GM19438 (cell line): ENCODE measurements around the gene LARP4B.

Experiments used
- ATAC-seq: cut with Tn5 transposase; IDR thresholded peaks from one replicate; pipeline ENCODE4 v1.9.1; 2021; ENCODE audit warnings: low read depth; ENCODE audit not compliant: unreplicated experiment

Gene LARP4B

DNA sequence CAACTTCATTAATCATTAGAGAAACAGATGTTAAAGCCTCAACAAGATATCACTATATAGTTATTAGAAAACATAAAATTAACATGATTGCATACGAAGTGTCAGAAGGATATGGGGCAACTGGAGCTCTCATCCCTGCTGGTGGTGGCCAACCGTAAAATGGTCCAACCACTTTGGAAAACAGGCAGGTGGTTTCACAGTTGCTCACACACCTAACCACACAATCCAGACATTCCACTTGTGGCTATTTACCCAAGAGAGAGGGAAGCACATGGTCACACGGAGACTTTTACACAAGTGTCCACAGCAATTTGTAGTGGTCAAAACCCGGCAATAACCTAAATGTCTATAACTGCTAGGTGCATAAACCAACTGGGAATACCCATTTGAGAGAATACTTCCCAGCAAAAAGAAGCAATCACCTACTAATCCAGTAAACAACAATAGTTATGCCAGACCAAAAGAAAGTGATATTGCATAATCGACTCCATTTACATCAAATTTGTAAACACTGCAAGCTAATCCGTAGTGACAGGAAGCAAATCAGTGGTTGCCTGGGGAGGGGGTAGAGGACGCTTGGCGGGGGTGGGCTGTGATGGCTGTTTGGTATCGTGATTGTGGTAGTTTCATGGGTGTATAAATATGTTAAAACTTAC lies 91.8 kb downstream of the LARP4B start:
- no peak for ATAC-seq

- no peak for ATAC-seq
Observed at GRCh38 chr10:836782-837181, 94.7 kb downstream of the LARP4B start.

- ATAC-seq, result no peak
Observed at GRCh38 chr10:834493-834892, 97.0 kb downstream of the LARP4B start.

- no peak for ATAC-seq
Observed at GRCh38 chr10:829241-829640, 102.3 kb downstream of the LARP4B start.

DNA sequence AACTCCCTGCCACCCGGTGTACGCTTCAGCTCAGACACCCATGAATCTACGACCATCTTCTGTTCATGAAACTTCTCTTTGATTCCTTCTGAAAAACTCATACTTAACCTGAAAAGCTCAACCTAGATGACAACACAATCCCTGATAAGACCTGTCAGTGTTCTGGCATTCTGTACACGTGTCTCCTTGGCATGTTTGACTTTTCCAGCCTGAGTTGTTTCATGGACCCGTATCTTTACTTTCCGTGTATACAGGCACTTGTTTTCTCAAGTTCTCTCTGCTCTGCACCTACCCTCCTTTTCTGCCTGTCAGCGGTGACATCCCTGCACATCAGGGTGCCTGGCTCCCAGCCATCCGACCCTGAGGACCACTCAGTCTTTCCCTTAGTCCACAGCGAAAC lies 103.3 kb downstream of the LARP4B start:
- no peak for ATAC-seq

GRCh38 chr10:824946-825345 lies 106.6 kb downstream of the LARP4B start:
- no peak for ATAC-seq

- ATAC-seq, result no peak
Observed at GRCh38 chr10:824497-824896, 107.0 kb downstream of the LARP4B start.

GRCh38 chr10:822661-823367 lies 108.7 kb downstream of the LARP4B start:
- peak; percentile 50 for ATAC-seq

GRCh38 chr10:822197-822596 lies 109.3 kb downstream of the LARP4B start:
- ATAC-seq, result no peak

GRCh38 chr10:821322-821721 lies 110.2 kb downstream of the LARP4B start:
- ATAC-seq, result no peak

DNA sequence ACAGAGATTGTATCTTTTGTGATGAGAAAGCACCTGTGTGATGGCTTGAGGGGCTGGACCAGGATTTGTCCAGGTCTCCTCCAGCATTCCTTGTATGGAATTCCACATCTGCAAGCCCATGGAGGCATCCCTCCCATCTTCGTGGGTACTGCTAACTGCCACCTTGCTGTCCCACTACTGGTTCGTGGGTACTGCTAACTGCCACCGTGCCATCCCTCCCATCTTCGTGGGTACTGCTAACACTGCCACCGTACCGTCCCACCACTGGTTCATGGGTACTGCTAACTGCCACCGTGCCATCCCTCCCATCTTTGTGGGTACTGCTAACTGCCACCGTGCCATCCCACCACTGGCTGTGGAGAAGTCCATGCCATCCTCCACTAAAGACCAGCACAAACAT lies 111.7 kb downstream of the LARP4B start:
- ATAC-seq, result no peak

DNA sequence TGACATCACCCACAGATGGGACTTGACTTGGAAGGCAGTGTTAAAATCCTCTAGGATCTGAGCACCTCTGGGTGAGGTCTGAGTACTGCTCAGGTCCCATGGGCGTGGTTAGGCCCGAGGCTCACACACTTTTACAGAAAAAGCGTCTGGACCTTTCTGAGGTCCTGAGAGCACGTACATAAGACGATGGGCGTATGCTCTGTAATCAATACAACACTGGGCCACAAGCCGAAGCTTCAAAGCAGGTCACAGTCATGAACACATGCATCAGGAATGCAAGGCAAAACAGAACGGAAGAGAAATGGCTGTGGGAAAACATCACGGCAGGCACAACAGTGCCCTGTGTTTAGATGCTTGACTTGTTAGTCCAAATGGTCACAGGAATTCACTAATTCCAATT lies 112.2 kb downstream of the LARP4B start:
- no peak for ATAC-seq

GRCh38 chr10:818526-819220 lies 112.8 kb downstream of the LARP4B start:
- no peak for ATAC-seq

DNA sequence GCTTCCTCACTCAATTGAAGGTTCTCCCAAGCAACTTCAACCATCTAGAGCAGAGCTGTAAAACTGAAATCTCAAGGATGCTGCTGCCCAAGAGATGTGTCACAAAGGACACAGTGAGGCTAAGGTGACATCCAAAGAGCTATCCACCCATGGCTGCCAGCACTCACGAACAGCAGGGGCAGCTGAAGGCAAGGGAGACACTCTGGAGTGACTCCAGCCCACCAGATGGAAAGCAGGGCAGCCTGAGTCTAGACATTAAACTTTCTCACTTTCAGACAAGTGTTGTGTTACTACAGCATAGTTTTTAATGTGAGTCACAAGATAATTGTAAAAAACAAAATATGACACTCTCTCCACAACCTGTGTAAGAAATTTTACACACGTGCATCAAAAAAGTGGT lies 113.5 kb downstream of the LARP4B start:
- ATAC-seq, result no peak

GRCh38 chr10:817371-817770 lies 114.1 kb downstream of the LARP4B start:
- ATAC-seq, result no peak

- ATAC-seq, result no peak
Observed at GRCh38 chr10:816958-817357, 114.5 kb downstream of the LARP4B start.

GRCh38 chr10:816091-816477 lies 115.4 kb downstream of the LARP4B start:
- ATAC-seq, result no peak

GRCh38 chr10:815338-816090 lies 116.0 kb downstream of the LARP4B start:
- no peak for ATAC-seq

DNA sequence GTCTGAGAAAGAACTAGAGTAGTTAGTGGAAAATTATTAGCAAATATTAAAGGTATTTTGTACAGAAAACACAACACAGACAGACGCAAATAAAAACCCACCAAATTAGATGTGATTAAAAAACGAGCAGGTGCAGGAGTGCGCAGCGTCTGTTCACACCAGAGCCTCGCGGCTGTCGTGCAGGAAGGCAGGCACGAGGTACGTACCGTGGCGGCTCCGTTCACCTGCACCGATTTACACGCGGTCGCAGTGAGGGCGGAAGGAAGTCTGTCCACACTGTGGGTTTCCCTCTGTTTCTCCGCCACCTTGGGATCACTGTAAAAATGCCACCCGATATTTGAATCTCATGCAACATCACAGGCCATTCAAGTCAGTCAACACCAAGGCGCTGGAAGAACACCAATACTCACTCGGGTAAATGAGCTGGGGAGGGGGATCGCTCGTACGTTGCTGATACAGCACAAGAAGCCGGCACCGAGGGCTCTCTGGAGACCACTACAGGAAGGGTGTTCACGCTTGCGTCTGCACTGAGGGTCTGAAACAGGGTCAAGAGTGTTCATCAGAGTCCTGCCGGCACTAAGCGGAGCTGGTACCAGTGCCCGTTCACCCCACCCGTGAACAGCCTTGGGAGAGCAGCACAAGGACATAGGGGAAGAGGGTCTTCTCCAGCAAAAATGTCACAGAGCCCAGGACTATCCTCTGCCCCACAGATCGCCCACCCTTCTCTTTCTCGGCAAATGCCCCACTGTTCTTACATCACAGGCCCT lies 116.8 kb downstream of the LARP4B start:
- no peak for ATAC-seq

- no peak for ATAC-seq
Observed at GRCh38 chr10:813286-813685, 118.2 kb downstream of the LARP4B start.
